Right lobe of liver (tissue), 6 donors: Measurements from ENCODE around the gene F2R. TPM values are rescaled to one million over a fixed set of nuclear protein-coding genes. Genes with fewer than 3 reads are reported as not detected.

ENCODE experiments used
- ATAC-seq, 4 donors: fragments of 200-7000 bp; cut with Tn5 transposase; one replicate each; pipeline ENCODE4 v1.9.1; 2020; ENCODE audit warnings: mild to moderate bottlenecking in 4 of 4, moderate library complexity in 4 of 4
- DNase-seq, 3 donors: peaks; one replicate each; pipeline ENCODE4 v3.0.0-alpha.2; 2020
- H3K27ac ChIP-seq, 3 donors: fragments of 200-600 bp; one replicate each; pipeline ENCODE4 v1.8.0; 2022
- H3K27me3 ChIP-seq, 2 donors: fragments of 200-600 bp; one replicate each; pipeline ENCODE4 v1.8.0; 2022
- H3K36me3 ChIP-seq, 4 donors: fragments of 200-600 bp; sonication (generic) in 1 of 4; one replicate each; pipeline versions ENCODE4 v1.5.1 to v1.8.0; 2017 to 2022; ENCODE audit warnings: control low read depth in 1 of 4
- H3K4me1 ChIP-seq, 4 donors: fragments of 200-600 bp; sonication (generic) in 1 of 4; one replicate each; pipeline versions ENCODE4 v1.5.1 to v1.8.0; 2017 to 2022; ENCODE audit warnings: control low read depth in 1 of 4
- H3K4me3 ChIP-seq, 3 donors: fragments of 200-600 bp; one replicate each; pipeline ENCODE4 v1.8.0; 2022
- H3K9me3 ChIP-seq, 4 donors: fragments of 200-600 bp; sonication (generic) in 1 of 4; one replicate each; pipeline versions ENCODE4 v1.5.1 to v1.8.0; 2017 to 2022; ENCODE audit warnings: control low read depth in 1 of 4
- CTCF ChIP-seq, 4 donors: fragments of 200-600 bp in 3 of 4; fragments of 450-650 bp in 1 of 4; IDR thresholded peaks; one replicate each; pipeline versions ENCODE4 v1.5.1 to v1.8.0; 2016 to 2022; ENCODE audit warnings: antibody characterized with exemption in 4 of 4, mild to moderate bottlenecking in 2 of 4
- POLR2A ChIP-seq: fragments of 450-650 bp; IDR thresholded peaks from one replicate; pipeline ENCODE4 v1.6.1; 2017; ENCODE audit warnings: antibody characterized with exemption, mild to moderate bottlenecking
- WGBS: methylation state at CpG from one replicate; pipeline ENCODE4 v1.1.6; 2018; ENCODE audit warnings: low coverage, low lambda C conversion rate; ENCODE audit not compliant: insufficient coverage; ENCODE audit errors: missing lambda C conversion rate; 5-methylcytosine and 5-hydroxymethylcytosine counted together
- intact Hi-C, 2 donors: fragments of 100-400 bp; cut with DNase I; formaldehyde crosslinking; loops; one replicate each; pipeline versions ENCODE4 v1.11.2 to v1.14.1; 2022
- total RNA-seq, 6 experiments: library from RNA; depleted of rRNA in 2 of 6; stranded (reverse); fragments of >200 nt in 2 of 6; fragmentation: NEBNext Ultra II Directional in 3 of 6; extraction: Animal tissue kit (Norgen Biotek cat#: 25700) in 3 of 6; gene quantifications; one replicate each; pipeline versions ENCODE4 v1.1.0 to v1.2.4, GENCODE V29; 2016 to 2023
- donor health status: DM: no; HTN: yes; CAD: no.
- donor health status: DM: no; HTN: no; CAD: no.
- donor health status: DM: no; HTN: no; CAD: no.
- donor health status: DM: no; HTN: yes; CAD: no.
- donor health status: DM: no; HTN: yes; CAD: no.

F2R gene
- total RNA-seq, 6 experiments from 2014 or later: 3.5 to 18.4 (median 11.4) TPM

DNA sequence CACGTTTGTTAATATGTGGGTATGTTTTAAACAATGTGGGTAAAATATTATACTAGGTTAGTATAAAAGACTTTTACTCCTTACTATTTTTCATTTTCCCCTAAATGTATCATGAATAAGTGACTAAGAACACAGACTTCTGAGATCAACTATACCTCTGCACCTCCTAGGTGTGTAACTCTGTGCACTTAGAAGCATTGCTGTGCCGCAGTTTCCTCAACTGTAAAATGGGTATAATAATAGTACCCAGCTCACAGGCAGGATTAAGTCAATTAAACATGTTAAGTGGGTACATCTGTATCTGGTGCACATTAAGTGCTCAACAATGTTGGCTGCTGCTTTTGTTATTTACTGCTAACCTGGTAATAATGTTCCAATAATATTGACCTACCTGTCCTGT, 21.6 kb upstream of the F2R start:
- intact Hi-C loops: no loop called here
- Histone ChIP-seq H3K4me1 (no peaks in the 10 kb centered on the region), H3K4me3 (no peak overlapping the region), H3K9me3 (no peaks in the 10 kb centered on the region), H3K36me3 (peaks cover 0 to 32% (median 16%) of the 10 kb centered on the region in 4 donors), H3K27me3 (no peaks in the 10 kb centered on the region), H3K27ac (no peak overlapping the region)
- DNase-seq (no peak), ATAC-seq (no peak)
- 0% methylated on average over 1 of the region's 2 CpGs for WGBS
- TF ChIP-seq POLR2A (no peak), CTCF (IDR thresholded peaks at IDR 0.05) (no peak)

DNA sequence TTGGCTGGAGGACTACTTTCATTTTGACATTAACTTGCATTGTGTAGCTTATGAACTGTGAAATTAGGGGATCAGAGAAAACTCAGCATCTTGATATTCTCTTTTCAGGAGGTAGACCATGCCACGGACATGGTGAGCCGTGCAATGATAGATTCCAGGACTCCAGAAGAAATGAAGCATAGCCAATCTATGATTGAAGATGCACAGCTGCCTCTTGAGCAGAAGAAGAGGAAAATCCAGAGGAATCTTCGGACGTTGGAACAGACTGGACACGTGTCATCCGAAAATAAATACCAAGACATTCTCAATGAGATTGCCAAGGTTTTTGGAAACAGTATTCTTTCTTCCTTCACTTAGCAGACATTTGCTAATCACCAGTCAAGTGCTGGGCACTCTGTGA, 20.6 kb upstream of the F2R start:
- 86% methylated on average over 6 of the region's 6 CpGs for WGBS
- intact Hi-C loops: no loop called here
- ATAC-seq (no peak), DNase-seq (no peak)
- Histone ChIP-seq H3K4me1 (no peaks in the 10 kb centered on the region), H3K36me3 (peaks cover 0 to 32% (median 14%) of the 10 kb centered on the region in 4 donors), H3K27ac (no peak overlapping the region), H3K4me3 (no peak overlapping the region), H3K9me3 (no peaks in the 10 kb centered on the region), H3K27me3 (no peaks in the 10 kb centered on the region)
- TF ChIP-seq CTCF (IDR thresholded peaks at IDR 0.05): no peak
- TF ChIP-seq POLR2A: no peak

- TF ChIP-seq CTCF (IDR thresholded peaks at IDR 0.05) (no peak), POLR2A (no peak)
- Histone ChIP-seq H3K4me1 (no peaks in the 10 kb centered on the region), H3K4me3 (no peak overlapping the region), H3K27me3 (no peaks in the 10 kb centered on the region), H3K9me3 (no peaks in the 10 kb centered on the region), H3K36me3 (peaks cover 0 to 32% (median 13%) of the 10 kb centered on the region in 4 donors), H3K27ac (peak overlapping the region in 1 of 3 donors; percentile 15)
- ATAC-seq (peak in 3 of 4 donors; percentile 12 to 54 (median 12)), DNase-seq (no peak)
- intact Hi-C loops: no loop called here
- WGBS: 88% methylated on average over 1 of the region's 1 CpG
These were observed 19.7 kb upstream of the F2R start for GRCh38 chr5:76696251-76696650.

- no peak overlapping the region for H3K4me3 ChIP-seq
- DNase-seq (no peak), ATAC-seq (no peak)
- intact Hi-C loops: no loop called here
- TF ChIP-seq POLR2A: no peak
- no peak for TF ChIP-seq CTCF (IDR thresholded peaks at IDR 0.05)
- no peaks in the 10 kb centered on the region for H3K9me3 ChIP-seq
- no peak overlapping the region for H3K27ac ChIP-seq
- H3K27me3 ChIP-seq: no peaks in the 10 kb centered on the region
- 96% methylated on average over 5 of the region's 5 CpGs for WGBS
- H3K4me1 ChIP-seq: peaks cover 0 to 6% (median 2%) of the 10 kb centered on the region in 4 donors
- peaks cover 0 to 36% (median 16%) of the 10 kb centered on the region in 4 donors for H3K36me3 ChIP-seq
These were observed 18.3 kb upstream of the F2R start for GRCh38 chr5:76697670-76698069.

GRCh38 chr5:76700571-76700970, 15.4 kb upstream of the F2R start:
- WGBS: 86% methylated on average over 2 of the region's 2 CpGs

More at GRCh38 chr5:76700571-76700970, 15.4 kb upstream of the F2R start:
- Histone ChIP-seq H3K27me3 (no peaks in the 10 kb centered on the region), H3K36me3 (peaks cover 0 to 17% (median 4%) of the 10 kb centered on the region in 4 donors), H3K9me3 (no peaks in the 10 kb centered on the region), H3K27ac (peak overlapping the region in 2 of 3 donors; percentile 19 to 28), H3K4me1 (peaks cover 0 to 6% (median 2%) of the 10 kb centered on the region in 4 donors), H3K4me3 (no peak overlapping the region)
- intact Hi-C loops: no loop called here
- TF ChIP-seq CTCF (IDR thresholded peaks at IDR 0.05) (no peak), POLR2A (no peak)
- DNase-seq: no peak
- ATAC-seq: no peak
